ENCODE measurements around the gene TRIM50. TPM values are rescaled to one million over a fixed set of nuclear protein-coding genes. Genes with fewer than 3 reads are reported as not detected.

The TRIM50 gene
- total and polyA plus RNA-seq, 7 donors, result 0.07 to 3.0 (median 0.69) TPM; not detected in 2

DNA sequence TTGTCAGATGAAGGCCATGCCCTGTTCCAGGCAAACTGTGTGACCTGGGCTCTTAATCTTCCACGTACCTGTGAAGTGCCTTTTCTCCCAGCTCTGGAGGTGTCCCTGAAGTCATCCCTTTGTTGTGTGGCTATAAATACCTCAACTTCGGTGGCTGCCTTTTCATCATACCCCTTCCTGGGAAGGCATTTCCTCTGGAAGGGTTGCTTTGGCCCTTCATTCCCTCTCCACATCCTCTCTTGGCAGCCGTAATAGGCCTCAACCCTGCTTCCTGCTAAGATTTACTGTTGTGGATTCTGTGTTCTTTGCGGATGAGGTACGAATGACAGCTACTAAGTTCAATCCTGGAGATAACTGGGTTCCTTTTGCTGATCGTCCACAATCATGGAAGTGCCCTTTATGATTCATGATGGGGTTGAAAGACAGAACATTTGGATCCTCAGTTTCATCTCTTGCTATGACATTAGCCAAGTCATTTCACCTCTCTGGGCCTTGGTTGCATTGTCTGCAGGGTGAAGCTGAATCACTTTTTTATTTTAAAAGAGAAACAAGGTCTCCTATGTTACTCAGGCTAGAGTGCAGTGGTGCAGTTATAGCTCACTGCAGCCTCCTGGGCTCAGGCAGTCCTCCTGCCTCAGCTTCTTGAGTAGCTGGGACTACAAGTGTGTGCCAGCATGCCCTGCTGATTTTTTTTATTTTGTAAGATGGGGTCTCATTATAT, 23.7 kb upstream of the TRIM50 start:
- Histone ChIP-seq H3K27ac (no peak overlapping the region), H3K4me3 (no peak overlapping the region), H3K4me1 (no peaks in the 10 kb centered on the region), H3K36me3 (no peaks in the 10 kb centered on the region), H3K27me3 (peaks cover 0 to 5% (median 0%) of the 10 kb centered on the region in 3 donors), H3K9me3 (no peaks in the 10 kb centered on the region)
- DNase-seq, result no peak
- TF ChIP-seq POLR2AphosphoS5 (IDR thresholded peaks at IDR 0.05) (no peak), EP300 (IDR thresholded peaks at IDR 0.05) (no peak), POLR2A (IDR thresholded peaks at IDR 0.05) (no peak)
- TF ChIP-seq, protein P1, sequence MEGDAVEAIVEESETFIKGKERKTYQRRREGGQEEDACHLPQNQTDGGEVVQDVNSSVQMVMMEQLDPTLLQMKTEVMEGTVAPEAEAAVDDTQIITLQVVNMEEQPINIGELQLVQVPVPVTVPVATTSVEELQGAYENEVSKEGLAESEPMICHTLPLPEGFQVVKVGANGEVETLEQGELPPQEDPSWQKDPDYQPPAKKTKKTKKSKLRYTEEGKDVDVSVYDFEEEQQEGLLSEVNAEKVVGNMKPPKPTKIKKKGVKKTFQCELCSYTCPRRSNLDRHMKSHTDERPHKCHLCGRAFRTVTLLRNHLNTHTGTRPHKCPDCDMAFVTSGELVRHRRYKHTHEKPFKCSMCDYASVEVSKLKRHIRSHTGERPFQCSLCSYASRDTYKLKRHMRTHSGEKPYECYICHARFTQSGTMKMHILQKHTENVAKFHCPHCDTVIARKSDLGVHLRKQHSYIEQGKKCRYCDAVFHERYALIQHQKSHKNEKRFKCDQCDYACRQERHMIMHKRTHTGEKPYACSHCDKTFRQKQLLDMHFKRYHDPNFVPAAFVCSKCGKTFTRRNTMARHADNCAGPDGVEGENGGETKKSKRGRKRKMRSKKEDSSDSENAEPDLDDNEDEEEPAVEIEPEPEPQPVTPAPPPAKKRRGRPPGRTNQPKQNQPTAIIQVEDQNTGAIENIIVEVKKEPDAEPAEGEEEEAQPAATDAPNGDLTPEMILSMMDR (IDR thresholded peaks at IDR 0.05), result no peak
- 74 to 83% methylated on average over 6 of the region's 6 CpGs for WGBS, 2 donors
- intact Hi-C loops (cut with DNase I), result no loop called here

- Histone ChIP-seq H3K27ac (no peak overlapping the region), H3K36me3 (no peaks in the 10 kb centered on the region), H3K27me3 (peaks cover 0 to 5% (median 0%) of the 10 kb centered on the region in 3 donors), H3K9me3 (no peaks in the 10 kb centered on the region), H3K4me3 (no peak overlapping the region), H3K4me1 (no peaks in the 10 kb centered on the region)
- TF ChIP-seq POLR2AphosphoS5 (IDR thresholded peaks at IDR 0.05) (no peak), POLR2A (IDR thresholded peaks at IDR 0.05) (no peak), EP300 (IDR thresholded peaks at IDR 0.05) (no peak)
- TF ChIP-seq, protein P1 (IDR thresholded peaks at IDR 0.05), result no peak
- 80 to 87% methylated on average over 12 of the region's 12 CpGs for WGBS, 2 donors
- no peak for DNase-seq
- intact Hi-C loops (cut with DNase I), result no loop called here
Measured at GRCh38 chr7:73350306-73351068, 22.6 kb upstream of the TRIM50 start.

- no peaks in the 10 kb centered on the region for H3K4me1 ChIP-seq
- DNase-seq, result no peak
- TF ChIP-seq EP300 (IDR thresholded peaks at IDR 0.05) (no peak), POLR2AphosphoS5 (IDR thresholded peaks at IDR 0.05) (no peak), POLR2A (IDR thresholded peaks at IDR 0.05) (no peak)
- TF ChIP-seq, protein P1 (IDR thresholded peaks at IDR 0.05), result no peak
- intact Hi-C loops (cut with DNase I), result loop anchor here (10.0 kb wide), 1 partner anchor 45 kb away; no protein-coding TSS in a partner anchor
- no peaks in the 10 kb centered on the region for H3K9me3 ChIP-seq
- H3K27ac ChIP-seq, result no peak overlapping the region
- H3K27me3 ChIP-seq, result peaks cover 0 to 5% (median 0%) of the 10 kb centered on the region in 3 donors
- H3K4me3 ChIP-seq, result no peak overlapping the region
- no peaks in the 10 kb centered on the region for H3K36me3 ChIP-seq
- 87 to 88% methylated on average over 6 of the region's 6 CpGs for WGBS, 2 donors
Measured at GRCh38 chr7:73349763-73350162, 21.9 kb upstream of the TRIM50 start.

DNA sequence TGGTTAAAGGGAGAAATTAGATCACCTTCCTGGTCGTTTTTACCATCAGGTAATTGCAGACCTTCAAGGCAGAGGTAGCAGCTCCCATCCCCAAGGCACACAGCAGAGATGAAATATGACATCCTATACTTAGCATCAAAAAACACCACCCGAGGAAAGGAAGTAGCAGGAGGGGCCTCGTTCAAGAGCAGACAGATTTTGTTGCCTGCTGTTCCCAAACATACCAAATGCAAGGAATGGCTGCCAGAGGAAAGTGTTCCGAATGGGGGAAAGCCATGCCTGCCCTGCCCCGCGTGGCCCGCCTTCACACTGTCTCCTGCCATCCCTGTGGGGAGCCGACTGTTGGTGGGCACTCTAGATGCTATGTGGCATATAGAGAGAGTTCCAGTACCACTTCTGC, 18.1 kb upstream of the TRIM50 start:
- intact Hi-C loops (cut with DNase I), result loop anchor here (10.0 kb wide), 1 partner anchor 49 kb away; no protein-coding TSS in a partner anchor
- Histone ChIP-seq H3K9me3 (no peaks in the 10 kb centered on the region), H3K36me3 (no peaks in the 10 kb centered on the region), H3K27me3 (peaks cover 0 to 5% (median 0%) of the 10 kb centered on the region in 3 donors), H3K27ac (no peak overlapping the region), H3K4me1 (peaks cover 0 to 10% (median 6%) of the 10 kb centered on the region in 4 donors), H3K4me3 (no peak overlapping the region)
- no peak for DNase-seq
- WGBS, 2 donors, result 58 to 66% methylated on average over 8 of the region's 8 CpGs
- TF ChIP-seq, protein P1 (IDR thresholded peaks at IDR 0.05), result no peak
- no peak for TF ChIP-seq POLR2AphosphoS5 (IDR thresholded peaks at IDR 0.05)
- TF ChIP-seq EP300 (IDR thresholded peaks at IDR 0.05), result no peak
